ENCODE data around the gene LRRC7.

Gene LRRC7

DNA sequence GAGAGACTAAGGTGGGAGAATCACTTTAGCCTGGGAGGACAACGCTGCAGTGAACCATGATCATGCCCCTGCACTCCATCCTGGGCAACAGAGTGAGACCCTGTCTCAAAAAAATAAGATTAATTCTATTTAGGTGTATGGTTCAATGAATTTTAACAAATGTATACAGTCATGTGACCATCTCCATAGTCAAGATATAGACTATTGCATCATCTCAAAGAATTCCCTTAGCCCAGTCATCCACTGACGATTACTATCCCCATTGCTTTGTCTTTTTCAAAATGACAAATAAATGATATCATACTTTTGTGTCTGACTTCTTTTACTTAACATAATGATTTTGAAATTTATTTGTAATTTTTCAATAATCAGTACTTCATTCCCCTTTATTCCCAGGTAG lies 260.0 kb downstream of the LRRC7 start:
- no peak overlapping the region for H3K27ac ChIP-seq
- no peaks in the 10 kb centered on the region for H3K36me3 ChIP-seq
- DNase-seq, result no peak
- no peaks in the 10 kb centered on the region for H3K9me3 ChIP-seq (ENCODE audit: severe bottlenecking)
- no peak overlapping the region for H3K4me3 ChIP-seq (ENCODE audit: low read depth, low read length)
- H3K27me3 ChIP-seq (ENCODE audit: insufficient read depth, low read depth, severe bottlenecking), result no peaks in the 10 kb centered on the region
- TF ChIP-seq, protein P1, sequence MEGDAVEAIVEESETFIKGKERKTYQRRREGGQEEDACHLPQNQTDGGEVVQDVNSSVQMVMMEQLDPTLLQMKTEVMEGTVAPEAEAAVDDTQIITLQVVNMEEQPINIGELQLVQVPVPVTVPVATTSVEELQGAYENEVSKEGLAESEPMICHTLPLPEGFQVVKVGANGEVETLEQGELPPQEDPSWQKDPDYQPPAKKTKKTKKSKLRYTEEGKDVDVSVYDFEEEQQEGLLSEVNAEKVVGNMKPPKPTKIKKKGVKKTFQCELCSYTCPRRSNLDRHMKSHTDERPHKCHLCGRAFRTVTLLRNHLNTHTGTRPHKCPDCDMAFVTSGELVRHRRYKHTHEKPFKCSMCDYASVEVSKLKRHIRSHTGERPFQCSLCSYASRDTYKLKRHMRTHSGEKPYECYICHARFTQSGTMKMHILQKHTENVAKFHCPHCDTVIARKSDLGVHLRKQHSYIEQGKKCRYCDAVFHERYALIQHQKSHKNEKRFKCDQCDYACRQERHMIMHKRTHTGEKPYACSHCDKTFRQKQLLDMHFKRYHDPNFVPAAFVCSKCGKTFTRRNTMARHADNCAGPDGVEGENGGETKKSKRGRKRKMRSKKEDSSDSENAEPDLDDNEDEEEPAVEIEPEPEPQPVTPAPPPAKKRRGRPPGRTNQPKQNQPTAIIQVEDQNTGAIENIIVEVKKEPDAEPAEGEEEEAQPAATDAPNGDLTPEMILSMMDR (IDR thresholded peaks at IDR 0.05; ENCODE audit: low read depth, low read length), result no peak

DNA sequence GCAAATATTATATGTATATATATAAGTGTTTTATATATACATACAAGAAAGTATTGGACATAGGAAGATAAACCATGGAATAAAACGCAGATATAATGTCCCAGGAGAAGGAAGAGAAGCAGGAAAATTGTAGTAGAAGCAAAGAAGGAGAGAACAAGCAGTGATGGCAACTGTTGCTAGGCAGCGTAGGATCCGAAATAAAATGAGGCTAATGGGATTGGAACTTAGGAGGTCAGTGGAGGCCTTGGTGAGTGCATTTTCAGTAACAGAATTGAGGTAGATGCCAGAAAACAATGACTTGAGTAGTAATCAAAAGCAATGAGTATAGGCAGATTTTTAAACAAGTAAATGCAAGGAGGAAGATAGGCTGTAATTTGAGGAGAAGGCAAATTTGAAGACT lies 265.8 kb downstream of the LRRC7 start:
- H3K36me3 ChIP-seq, result no peaks in the 10 kb centered on the region
- no peaks in the 10 kb centered on the region for H3K27me3 ChIP-seq (ENCODE audit: insufficient read depth, low read depth, severe bottlenecking)
- no peaks in the 10 kb centered on the region for H3K9me3 ChIP-seq (ENCODE audit: severe bottlenecking)
- no peak overlapping the region for H3K4me3 ChIP-seq (ENCODE audit: low read depth, low read length)
- no peak overlapping the region for H3K27ac ChIP-seq
- DNase-seq, result no peak
- TF ChIP-seq, protein P1 (IDR thresholded peaks at IDR 0.05; ENCODE audit: low read depth, low read length), result no peak

DNA sequence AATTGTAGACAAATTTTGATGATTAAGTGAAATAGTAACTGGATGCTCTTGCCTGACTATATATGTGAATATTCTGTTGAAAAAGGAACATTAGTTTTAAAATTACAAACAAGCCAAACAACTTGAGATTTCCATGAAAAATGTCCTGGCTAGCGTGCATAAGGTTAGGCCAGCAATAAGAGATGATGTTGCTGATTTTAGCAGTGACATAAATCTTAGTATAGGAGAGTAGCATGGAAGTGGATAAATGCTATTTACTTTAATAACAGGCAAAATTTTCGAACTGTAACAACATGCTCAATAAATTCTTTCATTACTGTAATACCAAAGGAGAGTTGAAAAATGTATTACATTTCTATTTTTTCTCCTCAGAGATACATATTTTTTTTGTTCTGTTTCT lies 266.6 kb downstream of the LRRC7 start:
- Histone ChIP-seq H3K4me3 (ENCODE audit: low read depth, low read length) (no peak overlapping the region), H3K9me3 (ENCODE audit: severe bottlenecking) (no peaks in the 10 kb centered on the region), H3K27ac (no peak overlapping the region), H3K36me3 (no peaks in the 10 kb centered on the region), H3K27me3 (ENCODE audit: insufficient read depth, low read depth, severe bottlenecking) (no peaks in the 10 kb centered on the region)
- no peak for DNase-seq
- TF ChIP-seq, protein P1 (IDR thresholded peaks at IDR 0.05; ENCODE audit: low read depth, low read length), result no peak

DNA sequence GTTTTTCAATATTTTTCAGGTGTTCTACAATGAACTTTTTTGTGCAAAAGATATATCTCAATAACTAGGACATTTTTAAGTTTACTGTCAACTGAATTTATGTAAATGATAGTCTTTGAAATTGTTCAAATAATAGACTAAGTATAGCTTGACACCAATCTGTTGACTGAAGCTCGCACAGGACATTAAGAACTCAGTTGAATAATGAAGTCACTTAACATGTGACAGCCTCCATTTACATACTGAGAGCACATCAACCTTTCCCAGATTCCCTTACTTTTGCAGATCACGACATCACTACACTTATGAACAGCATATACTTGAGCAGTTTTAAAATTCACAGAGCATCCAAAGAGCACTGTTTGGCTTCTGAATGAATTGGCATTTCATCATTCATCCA lies 268.2 kb downstream of the LRRC7 start:
- Histone ChIP-seq H3K9me3 (ENCODE audit: severe bottlenecking) (no peaks in the 10 kb centered on the region), H3K27me3 (ENCODE audit: insufficient read depth, low read depth, severe bottlenecking) (no peaks in the 10 kb centered on the region), H3K36me3 (no peaks in the 10 kb centered on the region), H3K27ac (no peak overlapping the region), H3K4me3 (ENCODE audit: low read depth, low read length) (no peak overlapping the region)
- no peak for DNase-seq
- TF ChIP-seq, protein P1 (IDR thresholded peaks at IDR 0.05; ENCODE audit: low read depth, low read length), result no peak

DNA sequence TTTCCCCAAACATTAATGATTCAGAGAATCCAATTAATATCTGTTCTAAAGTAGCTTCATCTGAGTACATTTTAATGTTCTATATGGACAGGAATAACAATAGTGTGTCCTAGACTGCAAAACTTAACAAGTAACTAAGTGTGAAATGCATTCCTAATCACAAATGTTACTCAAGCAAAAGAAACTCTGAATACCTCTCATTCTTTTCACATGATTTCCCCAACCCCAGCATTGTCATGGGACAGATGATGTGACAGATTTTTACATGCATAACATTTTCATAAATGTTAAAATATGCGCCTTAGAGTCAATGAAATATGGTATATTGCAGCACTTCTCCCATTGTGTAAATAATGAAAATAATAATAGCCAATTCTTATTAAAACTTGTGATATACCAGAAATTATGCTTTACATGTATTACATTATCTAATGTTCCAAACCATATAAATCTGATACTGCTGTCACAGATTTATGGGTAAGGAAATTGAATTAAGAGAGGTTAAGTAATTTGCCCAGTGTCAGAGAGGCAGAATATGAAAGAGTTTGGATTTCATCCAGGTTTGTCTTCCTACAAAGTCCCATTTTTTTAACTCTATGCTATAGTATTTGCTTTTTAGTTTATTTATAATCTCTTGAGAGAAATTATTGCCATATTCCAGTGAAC lies 269.4 kb downstream of the LRRC7 start:
- DNase-seq, result no peak
- no peak overlapping the region for H3K27ac ChIP-seq
- TF ChIP-seq, protein P1 (IDR thresholded peaks at IDR 0.05; ENCODE audit: low read depth, low read length), result no peak
- no peak overlapping the region for H3K4me3 ChIP-seq (ENCODE audit: low read depth, low read length)
- H3K36me3 ChIP-seq, result no peaks in the 10 kb centered on the region
- H3K9me3 ChIP-seq (ENCODE audit: severe bottlenecking), result no peaks in the 10 kb centered on the region
- H3K27me3 ChIP-seq (ENCODE audit: insufficient read depth, low read depth, severe bottlenecking), result no peaks in the 10 kb centered on the region

DNA sequence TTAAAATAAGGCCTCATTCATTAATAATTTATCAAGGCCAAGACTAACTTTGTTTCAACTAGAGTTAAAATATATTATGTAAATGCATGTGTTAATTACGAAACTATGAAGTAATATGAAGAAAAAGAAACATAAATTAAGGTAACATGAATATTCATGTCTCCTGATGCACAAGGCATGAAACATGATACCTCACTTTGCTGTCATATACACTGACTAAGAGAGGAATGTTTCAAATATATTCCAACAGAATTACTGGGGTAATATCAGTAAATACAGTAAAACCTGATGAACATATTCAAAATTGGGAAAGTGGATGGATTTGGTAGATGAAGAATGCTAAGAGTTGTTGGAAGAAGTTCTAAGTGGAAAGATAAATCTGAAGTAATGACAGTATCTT lies 274.6 kb downstream of the LRRC7 start:
- H3K27ac ChIP-seq, result no peak overlapping the region
- no peaks in the 10 kb centered on the region for H3K27me3 ChIP-seq (ENCODE audit: insufficient read depth, low read depth, severe bottlenecking)
- DNase-seq, result no peak
- H3K36me3 ChIP-seq, result no peaks in the 10 kb centered on the region
- H3K4me3 ChIP-seq (ENCODE audit: low read depth, low read length), result no peak overlapping the region
- H3K9me3 ChIP-seq (ENCODE audit: severe bottlenecking), result no peaks in the 10 kb centered on the region
- TF ChIP-seq, protein P1 (IDR thresholded peaks at IDR 0.05; ENCODE audit: low read depth, low read length), result no peak
